Measurements from ENCODE around the gene SLC38A2. TPM values are rescaled to one million over a fixed set of nuclear protein-coding genes. Genes with fewer than 3 reads are reported as not detected.

Gene SLC38A2
- total RNA-seq, 1 donor = 1,020 TPM

GRCh38 chr12:46382408-46382963 is 9.9 kb upstream of the SLC38A2 start:
- no peak for DNase-seq (ENCODE audit: insufficient read length, low spot score, missing footprints)
- H3K4me1 ChIP-seq (ENCODE audit: insufficient read depth, low read length) = peaks cover 49% of the 10 kb centered on the region
- peaks cover 20% of the 10 kb centered on the region for H3K79me2 ChIP-seq (ENCODE audit: insufficient read depth, low read length)
- H3K4me2 ChIP-seq (ENCODE audit: insufficient read depth, low read length) = peak overlapping the region; percentile 87
- peak overlapping the region; percentile 98 for H3K27ac ChIP-seq (ENCODE audit: low read depth, low read length)
- peak overlapping the region; percentile 40 for H2AFZ ChIP-seq (ENCODE audit: low read length)
- no peak for TF ChIP-seq CTCF (IDR thresholded peaks at IDR 0.05; ENCODE audit: extremely low read depth, low read depth, low read length)
- H4K20me1 ChIP-seq (ENCODE audit: insufficient read depth, low read length) = no peaks in the 10 kb centered on the region
- H3K4me3 ChIP-seq (ENCODE audit: insufficient read depth, low read length) = peak overlapping the region; percentile 77
- H3K36me3 ChIP-seq (ENCODE audit: insufficient read depth, low read length) = no peaks in the 10 kb centered on the region
- H3K9me3 ChIP-seq (ENCODE audit: low read depth, low read length) = no peaks in the 10 kb centered on the region
- no peaks in the 10 kb centered on the region for H3K27me3 ChIP-seq (ENCODE audit: insufficient read depth, low read length)

GRCh38 chr12:46380881-46381280 is 8.3 kb upstream of the SLC38A2 start:
- H3K79me2 ChIP-seq (ENCODE audit: insufficient read depth, low read length) = peaks cover 20% of the 10 kb centered on the region
- H2AFZ ChIP-seq (ENCODE audit: low read length) = no peak overlapping the region
- H3K36me3 ChIP-seq (ENCODE audit: insufficient read depth, low read length) = no peaks in the 10 kb centered on the region
- no peak for DNase-seq (ENCODE audit: insufficient read length, low spot score, missing footprints)
- no peaks in the 10 kb centered on the region for H3K9me3 ChIP-seq (ENCODE audit: low read depth, low read length)
- H4K20me1 ChIP-seq (ENCODE audit: insufficient read depth, low read length) = no peaks in the 10 kb centered on the region
- no peak for TF ChIP-seq CTCF (IDR thresholded peaks at IDR 0.05; ENCODE audit: extremely low read depth, low read depth, low read length)
- no peak overlapping the region for H3K4me3 ChIP-seq (ENCODE audit: insufficient read depth, low read length)
- H3K4me1 ChIP-seq (ENCODE audit: insufficient read depth, low read length) = peaks cover 39% of the 10 kb centered on the region
- H3K4me2 ChIP-seq (ENCODE audit: insufficient read depth, low read length) = no peak overlapping the region
- H3K27me3 ChIP-seq (ENCODE audit: insufficient read depth, low read length) = no peaks in the 10 kb centered on the region
- H3K27ac ChIP-seq (ENCODE audit: low read depth, low read length) = no peak overlapping the region

GRCh38 chr12:46380022-46380796 is 7.6 kb upstream of the SLC38A2 start:
- Histone ChIP-seq H3K4me2 (ENCODE audit: insufficient read depth, low read length) (no peak overlapping the region), H3K79me2 (ENCODE audit: insufficient read depth, low read length) (peaks cover 16% of the 10 kb centered on the region), H3K27me3 (ENCODE audit: insufficient read depth, low read length) (no peaks in the 10 kb centered on the region), H2AFZ (ENCODE audit: low read length) (no peak overlapping the region), H3K36me3 (ENCODE audit: insufficient read depth, low read length) (no peaks in the 10 kb centered on the region), H4K20me1 (ENCODE audit: insufficient read depth, low read length) (no peaks in the 10 kb centered on the region), H3K4me3 (ENCODE audit: insufficient read depth, low read length) (no peak overlapping the region), H3K4me1 (ENCODE audit: insufficient read depth, low read length) (peaks cover 32% of the 10 kb centered on the region), H3K27ac (ENCODE audit: low read depth, low read length) (peak overlapping the region; percentile 54), H3K9me3 (ENCODE audit: low read depth, low read length) (no peaks in the 10 kb centered on the region)
- no peak for DNase-seq (ENCODE audit: insufficient read length, low spot score, missing footprints)
- TF ChIP-seq CTCF (IDR thresholded peaks at IDR 0.05; ENCODE audit: extremely low read depth, low read depth, low read length) = no peak

GRCh38 chr12:46379352-46379751 is 6.8 kb upstream of the SLC38A2 start:
- TF ChIP-seq CTCF (IDR thresholded peaks at IDR 0.05; ENCODE audit: extremely low read depth, low read depth, low read length) = no peak
- Histone ChIP-seq H3K9me3 (ENCODE audit: low read depth, low read length) (no peaks in the 10 kb centered on the region), H3K4me1 (ENCODE audit: insufficient read depth, low read length) (peaks cover 24% of the 10 kb centered on the region), H4K20me1 (ENCODE audit: insufficient read depth, low read length) (no peaks in the 10 kb centered on the region), H3K27me3 (ENCODE audit: insufficient read depth, low read length) (no peaks in the 10 kb centered on the region), H3K79me2 (ENCODE audit: insufficient read depth, low read length) (peaks cover 17% of the 10 kb centered on the region), H3K4me3 (ENCODE audit: insufficient read depth, low read length) (no peak overlapping the region), H3K27ac (ENCODE audit: low read depth, low read length) (peak overlapping the region; percentile 54), H2AFZ (ENCODE audit: low read length) (no peak overlapping the region), H3K36me3 (ENCODE audit: insufficient read depth, low read length) (no peaks in the 10 kb centered on the region), H3K4me2 (ENCODE audit: insufficient read depth, low read length) (no peak overlapping the region)
- DNase-seq (ENCODE audit: insufficient read length, low spot score, missing footprints) = no peak
